Stimulated activated CD8-positive, alpha-beta memory T cell treated with anti-CD3 and anti-CD28 coated beads, Interleukin-12 subunit alpha, Interleukin-12 subunit beta, amount 100 ng/mL, for 4 hours (primary cell): ENCODE measurements around the gene ALOX5.
"Not testable (repeated sequence)": the region's sequence is repeated elsewhere in the genome, so short reads cannot be mapped to it uniquely, and the experiment has no call there.

Experiments
- DNase-seq: peaks from one replicate; pipeline ENCODE4 v3.0.0-alpha.2; 2020; ENCODE audit warnings: low read depth

The ALOX5 gene

GRCh38 chr10:45373576-45374349 lies at the start of gene ALOX5:
ALOX5 (plus strand) TSS chr10:45374216; CDS start chr10:45374280, 64 bp downstream.
- DNase-seq, result no peak

GRCh38 chr10:45325116-45325515 lies 48.9 kb upstream of the ALOX5 start:
- DNase-seq, result no peak

- DNase-seq, result not testable (repeated sequence)
Measured at GRCh38 chr10:45326864-45327263, 47.2 kb upstream of the ALOX5 start.

GRCh38 chr10:45331824-45332223 lies 42.2 kb upstream of the ALOX5 start:
- DNase-seq, result not testable (repeated sequence)

GRCh38 chr10:45339894-45340293 lies 34.1 kb upstream of the ALOX5 start:
- DNase-seq, result no peak

- not testable (repeated sequence) for DNase-seq
Measured at GRCh38 chr10:45340420-45340819, 33.6 kb upstream of the ALOX5 start.

- DNase-seq, result not testable (repeated sequence)
Measured at GRCh38 chr10:45346652-45347335, 27.2 kb upstream of the ALOX5 start.

GRCh38 chr10:45347464-45347863 lies 26.6 kb upstream of the ALOX5 start:
- DNase-seq, result not testable (repeated sequence)

- DNase-seq, result not testable (repeated sequence)
Measured at GRCh38 chr10:45348196-45348765, 25.7 kb upstream of the ALOX5 start.

GRCh38 chr10:45353186-45353585 lies 20.8 kb upstream of the ALOX5 start:
- no peak for DNase-seq

GRCh38 chr10:45354261-45354660 lies 19.8 kb upstream of the ALOX5 start:
- no peak for DNase-seq

GRCh38 chr10:45355494-45355893 lies 18.5 kb upstream of the ALOX5 start:
- DNase-seq, result no peak

GRCh38 chr10:45358961-45359360 lies 15.1 kb upstream of the ALOX5 start:
- DNase-seq, result not testable (repeated sequence)

GRCh38 chr10:45361983-45362799 lies 11.8 kb upstream of the ALOX5 start:
- DNase-seq, result not testable (repeated sequence)

- DNase-seq, result not testable (repeated sequence)
Measured at GRCh38 chr10:45367643-45368042, 6.4 kb upstream of the ALOX5 start.

GRCh38 chr10:45368181-45368580 lies 5.8 kb upstream of the ALOX5 start:
- no peak for DNase-seq

- no peak for DNase-seq
Measured at GRCh38 chr10:45370202-45370955, 3.6 kb upstream of the ALOX5 start.

- DNase-seq, result no peak
Measured at GRCh38 chr10:45371560-45371959, 2.5 kb upstream of the ALOX5 start.

GRCh38 chr10:45372251-45372951 lies 1.6 kb upstream of the ALOX5 start:
- DNase-seq, result no peak

- no peak for DNase-seq
Measured at GRCh38 chr10:45373003-45373575, 927 bp upstream of the ALOX5 start.
